GM13977 (cell line): ENCODE measurements around the gene KBTBD3.
A peak's percentile ranks its signal among the peaks of the same experiment; 100 is the strongest.

ENCODE experiments used
- DNase-seq: peaks from one replicate; pipeline ENCODE4 v3.0.0; 2012; ENCODE audit warnings: low spot score
- CTCF ChIP-seq: IDR thresholded peaks from 2 replicates; pipeline ENCODE4 v1.5.1; 2012; ENCODE audit warnings: mild to moderate bottlenecking, control low read depth; ENCODE audit not compliant: insufficient read depth; ENCODE audit errors: extremely low read depth, missing control alignments
- in situ Hi-C: fragments of 300-500 bp; cut with MboI; formaldehyde crosslinking; loops from one replicate; pipeline ENCODE4 v1.12.0; 2022; ENCODE audit warnings: low sequenced_read_pairs, low pct_unique_long_range_greater_than_20kb, mixed read lengths, inconsistent platforms; ENCODE audit not compliant: unreplicated experiment

Gene KBTBD3

GRCh38 chr11:106076919-106077608 is at the start of gene KBTBD3:
Gene KBTBD3, minus strand, starts transcription at chr11:106077347. Its CDS starts 18,250 bp downstream, at chr11:106059097.
- peak; percentile 25 for TF ChIP-seq CTCF
- DNase-seq = peak; percentile 90
- in situ Hi-C loops = no loop called here

GRCh38 chr11:106121570-106122320 is 44.6 kb upstream of the KBTBD3 start:
- no peak for DNase-seq
- no peak for TF ChIP-seq CTCF
- in situ Hi-C loops = no loop called here

- DNase-seq = no peak
- in situ Hi-C loops = no loop called here
- TF ChIP-seq CTCF = no peak
Observed at GRCh38 chr11:106105986-106106385, 28.8 kb upstream of the KBTBD3 start.

- TF ChIP-seq CTCF = no peak
- in situ Hi-C loops = no loop called here
- DNase-seq = no peak
Observed at GRCh38 chr11:106101819-106102218, 24.7 kb upstream of the KBTBD3 start.

- DNase-seq = no peak
- in situ Hi-C loops = no loop called here
- no peak for TF ChIP-seq CTCF
Observed at GRCh38 chr11:106101370-106101769, 24.2 kb upstream of the KBTBD3 start.

- DNase-seq = no peak
- no peak for TF ChIP-seq CTCF
- in situ Hi-C loops = no loop called here
Observed at GRCh38 chr11:106098893-106099553, 21.9 kb upstream of the KBTBD3 start.
